ENCODE measurements around the gene METTL4.

The METTL4 gene

DNA sequence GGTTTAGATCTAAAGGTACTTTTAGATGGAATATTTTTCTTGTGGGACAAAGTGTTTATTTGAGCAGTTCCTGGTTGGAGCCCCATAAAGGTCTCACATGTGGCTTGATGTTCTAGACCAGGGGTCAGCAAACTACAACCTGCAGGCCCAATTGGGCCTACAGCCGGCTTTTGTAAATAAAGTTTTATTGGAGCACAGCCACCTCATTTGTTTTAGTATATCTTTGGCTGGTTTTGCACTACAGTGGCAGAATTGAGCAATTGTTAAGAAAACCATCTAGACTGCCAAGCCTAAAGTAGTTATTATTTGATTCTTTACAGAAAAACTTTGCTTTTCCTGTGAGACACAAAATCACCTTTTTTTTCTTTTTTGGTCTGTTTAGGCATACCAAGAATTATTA, 41.7 kb upstream of the METTL4 start:
- TF ChIP-seq CEBPB (IDR thresholded peaks at IDR 0.05) (no peak), TEAD4 (IDR thresholded peaks at IDR 0.05) (no peak), ZBTB7A (IDR thresholded peaks at IDR 0.05; ENCODE audit: low read depth) (no peak), TAF1 (IDR thresholded peaks at IDR 0.05; ENCODE audit: low read depth) (no peak), FOXM1 (IDR thresholded peaks at IDR 0.05; ENCODE audit: borderline replicate concordance, low read depth) (no peak), EGR1 (IDR thresholded peaks at IDR 0.05) (no peak), NFIC (IDR thresholded peaks at IDR 0.05) (no peak), CREB1 (IDR thresholded peaks at IDR 0.05; ENCODE audit: low read depth) (no peak)
- TF ChIP-seq, protein P1, sequence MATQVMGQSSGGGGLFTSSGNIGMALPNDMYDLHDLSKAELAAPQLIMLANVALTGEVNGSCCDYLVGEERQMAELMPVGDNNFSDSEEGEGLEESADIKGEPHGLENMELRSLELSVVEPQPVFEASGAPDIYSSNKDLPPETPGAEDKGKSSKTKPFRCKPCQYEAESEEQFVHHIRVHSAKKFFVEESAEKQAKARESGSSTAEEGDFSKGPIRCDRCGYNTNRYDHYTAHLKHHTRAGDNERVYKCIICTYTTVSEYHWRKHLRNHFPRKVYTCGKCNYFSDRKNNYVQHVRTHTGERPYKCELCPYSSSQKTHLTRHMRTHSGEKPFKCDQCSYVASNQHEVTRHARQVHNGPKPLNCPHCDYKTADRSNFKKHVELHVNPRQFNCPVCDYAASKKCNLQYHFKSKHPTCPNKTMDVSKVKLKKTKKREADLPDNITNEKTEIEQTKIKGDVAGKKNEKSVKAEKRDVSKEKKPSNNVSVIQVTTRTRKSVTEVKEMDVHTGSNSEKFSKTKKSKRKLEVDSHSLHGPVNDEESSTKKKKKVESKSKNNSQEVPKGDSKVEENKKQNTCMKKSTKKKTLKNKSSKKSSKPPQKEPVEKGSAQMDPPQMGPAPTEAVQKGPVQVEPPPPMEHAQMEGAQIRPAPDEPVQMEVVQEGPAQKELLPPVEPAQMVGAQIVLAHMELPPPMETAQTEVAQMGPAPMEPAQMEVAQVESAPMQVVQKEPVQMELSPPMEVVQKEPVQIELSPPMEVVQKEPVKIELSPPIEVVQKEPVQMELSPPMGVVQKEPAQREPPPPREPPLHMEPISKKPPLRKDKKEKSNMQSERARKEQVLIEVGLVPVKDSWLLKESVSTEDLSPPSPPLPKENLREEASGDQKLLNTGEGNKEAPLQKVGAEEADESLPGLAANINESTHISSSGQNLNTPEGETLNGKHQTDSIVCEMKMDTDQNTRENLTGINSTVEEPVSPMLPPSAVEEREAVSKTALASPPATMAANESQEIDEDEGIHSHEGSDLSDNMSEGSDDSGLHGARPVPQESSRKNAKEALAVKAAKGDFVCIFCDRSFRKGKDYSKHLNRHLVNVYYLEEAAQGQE (IDR thresholded peaks at IDR 0.05; ENCODE audit: low read depth): no peak
- TF ChIP-seq, protein P2, sequence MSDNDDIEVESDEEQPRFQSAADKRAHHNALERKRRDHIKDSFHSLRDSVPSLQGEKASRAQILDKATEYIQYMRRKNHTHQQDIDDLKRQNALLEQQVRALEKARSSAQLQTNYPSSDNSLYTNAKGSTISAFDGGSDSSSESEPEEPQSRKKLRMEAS (IDR thresholded peaks at IDR 0.05): no peak

DNA sequence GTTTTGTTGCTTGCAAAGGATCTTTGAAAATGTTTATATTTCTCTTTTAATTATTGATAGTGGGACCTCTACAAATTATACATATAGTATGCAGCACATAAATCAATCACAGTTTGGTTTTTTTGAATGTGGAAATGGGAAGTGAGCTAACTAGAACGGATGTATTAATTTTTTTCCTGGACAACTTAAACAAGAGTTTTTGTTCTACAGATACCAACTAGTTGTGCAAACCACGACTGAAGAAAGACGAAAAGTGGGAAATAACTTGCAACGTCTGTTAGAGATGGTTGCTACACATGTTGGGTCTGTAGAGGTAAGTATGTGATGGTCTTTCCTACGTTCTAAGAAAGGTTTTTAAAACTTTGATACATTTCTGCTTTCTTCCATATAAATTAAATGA, 39.2 kb upstream of the METTL4 start:
- TF ChIP-seq ZBTB7A (IDR thresholded peaks at IDR 0.05; ENCODE audit: low read depth) (no peak), YY1 (IDR thresholded peaks at IDR 0.05; ENCODE audit: low read depth) (no peak), CREB1 (IDR thresholded peaks at IDR 0.05; ENCODE audit: low read depth) (no peak), CEBPB (IDR thresholded peaks at IDR 0.05) (no peak), TAF1 (IDR thresholded peaks at IDR 0.05; ENCODE audit: low read depth) (no peak), RAD21 (IDR thresholded peaks at IDR 0.05; ENCODE audit: low read depth) (no peak)
- TF ChIP-seq, protein P2 (IDR thresholded peaks at IDR 0.05): no peak

DNA sequence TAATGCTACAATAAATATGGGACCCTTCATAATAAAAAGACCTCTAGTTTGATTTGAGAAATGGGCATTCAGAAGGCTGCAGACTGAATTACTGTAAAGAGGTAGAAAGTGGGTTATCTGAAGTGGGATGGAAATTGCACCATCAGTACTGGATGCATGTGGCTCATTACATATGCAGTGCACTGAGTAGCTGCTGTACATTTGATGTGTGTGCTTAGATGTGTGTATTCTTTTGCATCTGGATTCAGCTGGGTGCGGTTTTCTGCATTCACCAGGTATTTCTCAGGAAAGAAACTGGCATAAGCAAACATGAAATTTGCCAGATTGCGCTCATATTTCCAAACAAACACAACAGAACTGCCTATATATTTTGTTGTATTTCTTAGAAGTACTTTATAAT, 38.3 kb upstream of the METTL4 start:
- TF ChIP-seq TAF1 (IDR thresholded peaks at IDR 0.05; ENCODE audit: low read depth) (no peak), RAD21 (IDR thresholded peaks at IDR 0.05; ENCODE audit: low read depth) (no peak), CEBPB (IDR thresholded peaks at IDR 0.05) (no peak), EGR1 (IDR thresholded peaks at IDR 0.05) (no peak), NFIC (IDR thresholded peaks at IDR 0.05) (no peak), TCF12 (IDR thresholded peaks at IDR 0.05; ENCODE audit: low read depth) (no peak), EP300 (IDR thresholded peaks at IDR 0.05; ENCODE audit: borderline replicate concordance) (no peak), ZBTB7A (IDR thresholded peaks at IDR 0.05; ENCODE audit: low read depth) (no peak), TEAD4 (IDR thresholded peaks at IDR 0.05) (no peak), CREB1 (IDR thresholded peaks at IDR 0.05; ENCODE audit: low read depth) (no peak), YY1 (IDR thresholded peaks at IDR 0.05; ENCODE audit: low read depth) (no peak), FOXM1 (IDR thresholded peaks at IDR 0.05; ENCODE audit: borderline replicate concordance, low read depth) (no peak)
- TF ChIP-seq, protein P2 (IDR thresholded peaks at IDR 0.05): no peak
- TF ChIP-seq, protein P3, sequence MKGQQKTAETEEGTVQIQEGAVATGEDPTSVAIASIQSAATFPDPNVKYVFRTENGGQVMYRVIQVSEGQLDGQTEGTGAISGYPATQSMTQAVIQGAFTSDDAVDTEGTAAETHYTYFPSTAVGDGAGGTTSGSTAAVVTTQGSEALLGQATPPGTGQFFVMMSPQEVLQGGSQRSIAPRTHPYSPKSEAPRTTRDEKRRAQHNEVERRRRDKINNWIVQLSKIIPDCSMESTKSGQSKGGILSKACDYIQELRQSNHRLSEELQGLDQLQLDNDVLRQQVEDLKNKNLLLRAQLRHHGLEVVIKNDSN (IDR thresholded peaks at IDR 0.05): no peak
- TF ChIP-seq, protein P1 (IDR thresholded peaks at IDR 0.05; ENCODE audit: low read depth): no peak

DNA sequence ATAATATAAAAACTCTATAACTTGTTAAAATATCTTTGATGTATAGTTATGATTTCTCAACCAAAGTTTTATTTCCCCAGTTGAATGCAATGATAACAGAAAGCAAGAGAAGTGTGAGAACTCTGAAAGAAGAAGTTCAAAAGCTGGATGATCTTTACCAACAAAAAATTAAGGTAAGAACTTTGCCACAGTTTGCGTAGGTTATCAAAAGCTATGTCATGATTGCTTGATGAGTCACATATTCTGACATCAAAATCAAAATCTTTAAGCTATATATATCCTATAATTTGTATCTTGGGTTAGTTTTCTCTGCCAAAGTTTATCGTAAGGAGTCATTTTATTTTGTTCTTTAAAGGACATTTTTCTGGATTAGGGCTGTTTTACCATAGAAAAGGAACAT, 35.0 kb upstream of the METTL4 start:
- TF ChIP-seq, protein P3 (IDR thresholded peaks at IDR 0.05): no peak
- TF ChIP-seq EGR1 (IDR thresholded peaks at IDR 0.05): no peak
- TF ChIP-seq, protein P1 (IDR thresholded peaks at IDR 0.05; ENCODE audit: low read depth): no peak
- TF ChIP-seq, protein P2 (IDR thresholded peaks at IDR 0.05): no peak
- TF ChIP-seq FOXM1 (IDR thresholded peaks at IDR 0.05; ENCODE audit: borderline replicate concordance, low read depth): no peak
- no peak for TF ChIP-seq TEAD4 (IDR thresholded peaks at IDR 0.05)
- TF ChIP-seq CEBPB (IDR thresholded peaks at IDR 0.05): no peak
- no peak for TF ChIP-seq NFIC (IDR thresholded peaks at IDR 0.05)
- no peak for TF ChIP-seq TCF12 (IDR thresholded peaks at IDR 0.05; ENCODE audit: low read depth)

Measured in Ishikawa (cell line).